Neuronal stem cell (in vitro differentiated cells): Measurements from ENCODE around the gene SH3GL2.
A peak's percentile ranks its signal among the peaks of the same experiment; 100 is the strongest.

Experiments used
- DNase-seq: peaks from one replicate; pipeline ENCODE4 v3.0.0-alpha.2; 2013; ENCODE audit warnings: low spot score
- H2AFZ ChIP-seq: one replicate; pipeline ENCODE4 v1.6.1; 2013; ENCODE audit warnings: mild to moderate bottlenecking, low read length, inconsistent platforms
- H2AK5ac ChIP-seq: 2 replicates; pipeline ENCODE4 v1.6.1; 2013; ENCODE audit warnings: low read depth, mild to moderate bottlenecking, inconsistent platforms, low read length, moderate library complexity, mixed read lengths
- H2BK120ac ChIP-seq: 2 replicates; pipeline ENCODE4 v1.6.1; 2013; ENCODE audit warnings: low read depth, mild to moderate bottlenecking, inconsistent platforms, low read length, moderate library complexity, mixed read lengths
- H2BK12ac ChIP-seq: one replicate; pipeline ENCODE4 v1.6.1; 2013; ENCODE audit warnings: low read length, inconsistent platforms
- H2BK15ac ChIP-seq: 2 replicates; pipeline ENCODE4 v1.6.1; 2013; ENCODE audit warnings: mild to moderate bottlenecking, low read length, inconsistent platforms, mixed read lengths
- H2BK5ac ChIP-seq: one replicate; pipeline ENCODE4 v1.6.1; 2013; ENCODE audit warnings: inconsistent platforms, mild to moderate bottlenecking, low read length, moderate library complexity
- H3K14ac ChIP-seq: one replicate; pipeline ENCODE4 v1.6.1; 2013; ENCODE audit warnings: low read length, inconsistent platforms
- H3K18ac ChIP-seq: 2 replicates; pipeline ENCODE4 v1.6.1; 2013; ENCODE audit warnings: low read length, inconsistent platforms
- H3K23ac ChIP-seq: 2 replicates; pipeline ENCODE4 v1.6.1; 2013; ENCODE audit warnings: low read depth, mild to moderate bottlenecking, mixed read lengths, low read length, inconsistent platforms; ENCODE audit not compliant: poor library complexity
- H3K27ac ChIP-seq: replicated peaks from 3 replicates; pipeline ENCODE4 v1.5.1; 2013; ENCODE audit warnings: low read length, inconsistent platforms
- H3K27me3 ChIP-seq, 3 experiments: 2 replicates each; pipeline ENCODE4 v1.6.1; 2013; ENCODE audit warnings: low read length in 3 of 3, mild to moderate bottlenecking in 2 of 3, inconsistent platforms in 1 of 3, low read depth in 1 of 3, mixed read lengths in 1 of 3, moderate library complexity in 1 of 3; ENCODE audit not compliant: control insufficient read depth in 3 of 3, insufficient read depth in 3 of 3
- H3K36me3 ChIP-seq, 2 donors: replicated peaks in 1 of 2; 2 replicates each; pipeline ENCODE4 v1.6.1; 2013; ENCODE audit warnings: low read length in 2 of 2; ENCODE audit not compliant: control insufficient read depth in 2 of 2, insufficient read depth in 2 of 2
- H3K4ac ChIP-seq: 2 replicates; pipeline ENCODE4 v1.6.1; 2013; ENCODE audit warnings: inconsistent platforms, mild to moderate bottlenecking, low read length, moderate library complexity
- H3K4me1 ChIP-seq, 2 donors: 1 replicate in 1 of 2; 2 replicates in 1 of 2; pipeline ENCODE4 v1.6.1; 2013; ENCODE audit warnings: low read length in 2 of 2, low read depth in 1 of 2; ENCODE audit not compliant: control insufficient read depth in 2 of 2, insufficient read depth in 1 of 2
- H3K4me2 ChIP-seq: one replicate; pipeline ENCODE4 v1.6.1; 2013; ENCODE audit warnings: mild to moderate bottlenecking, low read length, inconsistent platforms; ENCODE audit not compliant: insufficient read depth, poor library complexity, severe bottlenecking
- H3K4me3 ChIP-seq, 2 donors: 2 replicates each; pipeline ENCODE4 v1.5.1; 2013; ENCODE audit warnings: low read length in 2 of 2, mild to moderate bottlenecking in 2 of 2, inconsistent platforms in 1 of 2, moderate library complexity in 1 of 2
- H3K79me1 ChIP-seq: one replicate; pipeline ENCODE4 v1.6.1; 2013; ENCODE audit warnings: low read depth, mild to moderate bottlenecking, inconsistent platforms, low read length, moderate library complexity
- H3K9ac ChIP-seq: one replicate; pipeline ENCODE4 v1.6.1; 2013; ENCODE audit warnings: mild to moderate bottlenecking, low read depth, low read length, inconsistent platforms; ENCODE audit not compliant: poor library complexity
- H3K9me3 ChIP-seq, 2 donors: replicated peaks in 1 of 2; 2 replicates each; pipeline versions ENCODE3 to v1.6.1; 2013; ENCODE audit warnings: low read length in 2 of 2, mild to moderate bottlenecking in 2 of 2, inconsistent platforms in 1 of 2, low read depth in 1 of 2, mixed read lengths in 1 of 2, moderate library complexity in 1 of 2; ENCODE audit not compliant: control insufficient read depth in 2 of 2, insufficient read depth in 1 of 2
- H4K8ac ChIP-seq: one replicate; pipeline ENCODE4 v1.6.1; 2013; ENCODE audit warnings: low read depth, mild to moderate bottlenecking, inconsistent platforms, low read length, moderate library complexity
- H4K91ac ChIP-seq: one replicate; pipeline ENCODE4 v1.6.1; 2013; ENCODE audit warnings: low read length, low read depth, mild to moderate bottlenecking, inconsistent platforms; ENCODE audit not compliant: poor library complexity
- WGBS, 2 donors: extraction: QIAGEN DNeasy Blood & Tissue Kit; methylation state at CpG; one replicate each; pipeline ENCODE4 v1.1.7; 2013; ENCODE audit warnings: missing lambda C conversion rate in 2 of 2, mixed read lengths in 1 of 2; ENCODE audit not compliant: insufficient read length in 2 of 2, insufficient replicate concordance in 1 of 2; ENCODE audit errors: extremely low coverage in 2 of 2; 5-methylcytosine and 5-hydroxymethylcytosine counted together

The SH3GL2 gene

DNA sequence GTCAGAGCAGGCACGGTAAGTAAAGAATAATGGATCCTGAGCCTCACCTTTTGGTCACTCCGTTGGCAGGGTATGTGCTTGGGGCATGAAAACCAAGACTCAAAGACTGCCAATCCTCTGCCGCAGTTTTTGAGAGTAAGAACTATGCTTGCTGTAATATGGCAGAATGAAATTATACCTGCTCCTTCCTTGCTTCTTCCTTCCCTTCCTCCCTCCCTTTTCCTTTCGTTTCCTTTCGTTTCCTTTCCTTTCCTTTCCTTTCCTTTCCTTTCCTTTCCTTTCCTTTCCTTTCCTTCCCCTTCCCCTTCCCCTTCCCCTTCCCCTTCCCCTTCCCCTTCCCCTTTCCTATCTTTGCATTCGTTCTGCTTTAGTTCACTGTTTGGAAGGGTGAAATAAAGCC, 43.9 kb downstream of the SH3GL2 start:
- Histone ChIP-seq H3K9ac (no peak overlapping the region), H3K9me3 (no peaks in the 10 kb centered on the region), H3K4me1 (no peaks in the 10 kb centered on the region), H4K91ac (no peak overlapping the region), H3K4me3 (no peak overlapping the region), H3K23ac (no peak overlapping the region), H2BK15ac (no peak overlapping the region), H2AFZ (no peak overlapping the region), H4K8ac (no peak overlapping the region), H2AK5ac (no peak overlapping the region), H3K79me1 (no peaks in the 10 kb centered on the region), H3K4me2 (no peak overlapping the region), H3K4ac (no peak overlapping the region), H3K36me3 (no peaks in the 10 kb centered on the region), H2BK12ac (no peak overlapping the region), H3K27me3 (no peaks in the 10 kb centered on the region), H2BK5ac (no peak overlapping the region), H3K27ac (no peak overlapping the region), H3K14ac (no peak overlapping the region), H3K18ac (no peak overlapping the region), H2BK120ac (no peak overlapping the region)
- no peak for DNase-seq
- WGBS, 2 donors, result no CpG with 5 or more reads among the region's 6 CpGs

DNA sequence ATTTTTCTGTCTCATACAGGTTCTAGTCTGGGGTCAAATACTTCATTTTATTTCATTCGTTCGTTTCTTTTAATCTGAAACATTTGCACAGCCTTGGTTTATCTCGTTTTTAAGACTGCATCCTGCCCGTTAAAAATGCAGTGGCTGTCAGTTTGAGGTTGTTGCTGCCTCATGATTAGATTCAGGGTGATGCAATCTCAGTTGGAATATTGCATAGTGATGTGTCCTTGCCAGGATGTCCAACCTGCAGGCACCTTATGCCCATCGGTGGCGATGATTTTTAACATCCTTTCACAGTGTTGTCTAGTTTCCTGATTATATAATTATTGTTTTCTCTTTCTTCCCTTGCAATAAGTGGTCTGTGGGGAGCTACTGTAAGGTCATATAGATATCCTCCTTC, 45.1 kb downstream of the SH3GL2 start:
- no peak overlapping the region for H2BK5ac ChIP-seq
- no CpG with 5 or more reads among the region's 6 CpGs for WGBS, 2 donors
- no peak overlapping the region for H2BK120ac ChIP-seq
- DNase-seq, result no peak
- no peaks in the 10 kb centered on the region for H3K27me3 ChIP-seq
- no peak overlapping the region for H4K91ac ChIP-seq
- H3K9me3 ChIP-seq, result no peaks in the 10 kb centered on the region
- no peaks in the 10 kb centered on the region for H3K4me1 ChIP-seq
- no peak overlapping the region for H3K9ac ChIP-seq
- H4K8ac ChIP-seq, result no peak overlapping the region
- H3K14ac ChIP-seq, result no peak overlapping the region
- H3K4ac ChIP-seq, result no peak overlapping the region
- no peak overlapping the region for H2AK5ac ChIP-seq
- H3K36me3 ChIP-seq, result no peaks in the 10 kb centered on the region
- H2AFZ ChIP-seq, result no peak overlapping the region
- no peak overlapping the region for H3K23ac ChIP-seq
- H2BK12ac ChIP-seq, result no peak overlapping the region
- no peak overlapping the region for H3K18ac ChIP-seq
- no peak overlapping the region for H3K4me2 ChIP-seq
- no peaks in the 10 kb centered on the region for H3K79me1 ChIP-seq
- no peak overlapping the region for H2BK15ac ChIP-seq
- H3K4me3 ChIP-seq, result no peak overlapping the region
- no peak overlapping the region for H3K27ac ChIP-seq

DNA sequence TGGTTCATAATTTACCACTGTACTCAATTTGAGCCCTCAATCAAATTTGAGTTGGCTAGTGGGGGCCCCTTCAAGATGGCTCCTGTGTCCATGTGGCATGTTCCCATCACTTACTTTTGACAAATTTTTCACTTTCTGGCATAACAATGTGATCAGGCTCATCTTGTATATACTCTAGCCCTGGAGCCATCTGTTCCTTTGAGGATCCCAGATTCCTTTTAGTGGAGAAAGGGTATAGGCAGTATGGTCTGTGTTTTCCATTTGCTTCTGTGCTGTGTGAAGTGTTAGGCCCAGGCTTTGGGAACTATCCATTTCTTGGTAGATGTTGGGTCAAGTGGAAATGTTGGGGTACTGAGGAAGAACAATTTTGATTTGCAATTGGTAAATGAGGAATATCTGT, 45.7 kb downstream of the SH3GL2 start:
- H3K79me1 ChIP-seq, result no peaks in the 10 kb centered on the region
- H3K4me1 ChIP-seq, result no peaks in the 10 kb centered on the region
- no peak overlapping the region for H3K18ac ChIP-seq
- H3K9me3 ChIP-seq, result no peaks in the 10 kb centered on the region
- no peak overlapping the region for H2BK120ac ChIP-seq
- no peak overlapping the region for H3K4ac ChIP-seq
- H3K27ac ChIP-seq, result no peak overlapping the region
- no peak overlapping the region for H3K14ac ChIP-seq
- H3K4me3 ChIP-seq, result no peak overlapping the region
- H4K91ac ChIP-seq, result no peak overlapping the region
- H3K23ac ChIP-seq, result no peak overlapping the region
- DNase-seq, result no peak
- H2BK5ac ChIP-seq, result no peak overlapping the region
- no peak overlapping the region for H3K9ac ChIP-seq
- H2BK15ac ChIP-seq, result no peak overlapping the region
- no peak overlapping the region for H2AFZ ChIP-seq
- H2BK12ac ChIP-seq, result no peak overlapping the region
- no peaks in the 10 kb centered on the region for H3K36me3 ChIP-seq
- H4K8ac ChIP-seq, result no peak overlapping the region
- H3K27me3 ChIP-seq, result no peaks in the 10 kb centered on the region
- no peak overlapping the region for H2AK5ac ChIP-seq
- H3K4me2 ChIP-seq, result no peak overlapping the region

DNA sequence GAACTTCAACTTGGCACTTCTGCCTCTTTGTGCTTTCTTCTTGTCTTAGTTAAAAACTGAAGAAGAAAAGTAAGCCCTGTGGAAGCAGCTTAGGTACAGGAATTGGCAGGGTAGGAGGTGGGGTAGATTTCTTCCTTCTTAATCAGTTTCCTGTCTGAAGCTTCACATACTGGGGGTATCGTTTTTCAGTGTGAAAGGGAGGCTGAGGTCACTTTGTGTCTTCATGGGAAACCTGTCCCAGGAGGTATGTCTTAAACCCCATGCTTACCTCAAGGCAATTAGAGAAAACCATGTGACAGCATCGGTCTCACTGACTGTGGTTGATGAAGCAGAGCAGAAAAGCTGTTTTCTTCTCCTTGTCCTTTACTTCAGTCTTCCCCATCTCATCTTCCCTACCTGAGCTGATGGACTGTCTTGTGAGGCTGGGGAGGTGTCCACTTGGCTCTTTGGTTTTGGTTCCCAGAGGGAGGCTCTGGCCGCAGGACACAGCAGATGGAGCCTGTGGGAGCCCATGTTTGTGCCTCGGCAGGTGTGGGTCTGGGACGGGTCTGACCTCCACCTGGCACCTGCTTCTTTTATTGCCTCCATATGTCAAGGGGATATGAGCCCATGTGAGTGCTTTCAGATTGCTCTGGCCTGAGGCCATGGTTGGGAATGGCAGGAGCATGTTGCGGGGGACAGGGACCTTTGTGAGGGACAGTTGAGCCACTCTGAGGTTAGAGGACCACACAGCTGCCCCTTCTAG, 47.0 kb downstream of the SH3GL2 start:
- Histone ChIP-seq H3K27ac (no peak overlapping the region), H3K4me3 (no peak overlapping the region), H4K8ac (no peak overlapping the region), H3K18ac (no peak overlapping the region), H3K4ac (no peak overlapping the region), H3K23ac (no peak overlapping the region), H2BK120ac (no peak overlapping the region), H3K27me3 (no peaks in the 10 kb centered on the region), H3K36me3 (no peaks in the 10 kb centered on the region), H3K79me1 (no peaks in the 10 kb centered on the region), H2AK5ac (no peak overlapping the region), H2BK12ac (no peak overlapping the region), H3K4me1 (no peaks in the 10 kb centered on the region), H2BK15ac (no peak overlapping the region), H2BK5ac (no peak overlapping the region), H2AFZ (no peak overlapping the region), H3K9ac (no peak overlapping the region), H4K91ac (no peak overlapping the region), H3K9me3 (no peaks in the 10 kb centered on the region), H3K4me2 (no peak overlapping the region), H3K14ac (peak overlapping the region; percentile 1)
- no CpG with 5 or more reads among the region's 6 CpGs for WGBS, 2 donors
- no peak for DNase-seq
